Measurements from ENCODE around the gene CITED4.

The CITED4 gene

DNA sequence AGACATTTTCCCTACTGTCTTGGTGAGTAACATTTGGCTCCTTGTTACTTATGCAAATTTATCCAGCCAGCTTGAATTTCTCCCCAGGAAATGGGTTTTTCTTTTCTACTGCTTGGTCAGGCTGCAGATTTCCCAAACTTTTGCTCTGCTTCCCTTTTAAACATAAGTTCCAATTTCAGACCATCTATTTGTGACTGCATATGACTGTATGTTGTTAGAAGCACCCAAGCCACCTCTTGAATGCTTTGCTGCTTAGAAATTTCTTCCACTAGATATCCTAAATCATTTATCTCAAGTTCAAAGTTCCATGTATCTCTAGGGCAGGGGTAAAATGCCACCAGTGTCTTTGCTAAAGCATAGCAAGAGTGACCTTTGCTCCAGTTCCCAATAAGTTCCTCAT is 32.3 kb upstream of the CITED4 start:
- TF ChIP-seq, protein P1, sequence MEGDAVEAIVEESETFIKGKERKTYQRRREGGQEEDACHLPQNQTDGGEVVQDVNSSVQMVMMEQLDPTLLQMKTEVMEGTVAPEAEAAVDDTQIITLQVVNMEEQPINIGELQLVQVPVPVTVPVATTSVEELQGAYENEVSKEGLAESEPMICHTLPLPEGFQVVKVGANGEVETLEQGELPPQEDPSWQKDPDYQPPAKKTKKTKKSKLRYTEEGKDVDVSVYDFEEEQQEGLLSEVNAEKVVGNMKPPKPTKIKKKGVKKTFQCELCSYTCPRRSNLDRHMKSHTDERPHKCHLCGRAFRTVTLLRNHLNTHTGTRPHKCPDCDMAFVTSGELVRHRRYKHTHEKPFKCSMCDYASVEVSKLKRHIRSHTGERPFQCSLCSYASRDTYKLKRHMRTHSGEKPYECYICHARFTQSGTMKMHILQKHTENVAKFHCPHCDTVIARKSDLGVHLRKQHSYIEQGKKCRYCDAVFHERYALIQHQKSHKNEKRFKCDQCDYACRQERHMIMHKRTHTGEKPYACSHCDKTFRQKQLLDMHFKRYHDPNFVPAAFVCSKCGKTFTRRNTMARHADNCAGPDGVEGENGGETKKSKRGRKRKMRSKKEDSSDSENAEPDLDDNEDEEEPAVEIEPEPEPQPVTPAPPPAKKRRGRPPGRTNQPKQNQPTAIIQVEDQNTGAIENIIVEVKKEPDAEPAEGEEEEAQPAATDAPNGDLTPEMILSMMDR (IDR thresholded peaks at IDR 0.05; ENCODE audit: extremely low read depth, missing control alignments), result no peak
- DNase-seq (ENCODE audit: low spot score), result no peak

DNA sequence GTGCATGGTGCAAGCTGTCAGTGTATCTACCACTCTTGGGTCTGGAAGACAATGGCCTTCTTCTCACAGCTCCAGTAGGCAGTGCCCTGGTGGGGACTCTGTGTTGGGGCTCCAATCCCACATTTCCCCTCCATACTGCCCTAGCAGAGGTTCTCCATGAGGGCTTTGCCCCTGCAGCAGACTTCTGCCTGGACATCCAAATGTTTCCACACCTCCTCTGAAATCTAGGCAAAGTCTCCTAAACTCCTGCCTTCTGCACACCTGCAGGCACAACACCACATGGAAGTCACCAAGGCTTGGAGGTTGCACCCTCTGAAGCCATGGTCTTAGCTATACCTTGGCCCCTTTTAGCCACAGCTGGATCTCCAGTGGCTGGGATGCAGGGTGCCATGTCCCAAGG is 31.8 kb upstream of the CITED4 start:
- DNase-seq (ENCODE audit: low spot score), result no peak
- TF ChIP-seq, protein P1 (IDR thresholded peaks at IDR 0.05; ENCODE audit: extremely low read depth, missing control alignments), result no peak

DNA sequence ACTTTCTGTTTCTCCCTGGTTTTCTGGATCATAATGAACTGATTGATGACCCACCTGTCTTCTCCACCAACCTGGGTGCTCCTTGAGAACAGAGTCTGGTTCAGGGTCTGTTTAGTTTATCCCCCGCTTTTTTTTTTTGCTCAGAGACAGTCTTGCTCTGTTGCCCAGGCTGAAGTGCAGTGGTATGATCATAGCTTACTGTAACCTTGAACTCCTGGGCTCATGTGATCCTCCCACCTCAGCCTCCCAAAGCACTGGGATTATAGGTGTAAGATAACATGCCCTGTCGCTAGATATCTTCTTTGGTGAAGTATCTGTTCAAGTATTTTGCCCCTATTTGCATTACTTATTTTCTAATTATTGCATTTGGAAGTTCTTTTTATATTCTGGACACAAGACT is 30.2 kb upstream of the CITED4 start:
- DNase-seq (ENCODE audit: low spot score), result no peak
- TF ChIP-seq, protein P1 (IDR thresholded peaks at IDR 0.05; ENCODE audit: extremely low read depth, missing control alignments), result no peak

DNA sequence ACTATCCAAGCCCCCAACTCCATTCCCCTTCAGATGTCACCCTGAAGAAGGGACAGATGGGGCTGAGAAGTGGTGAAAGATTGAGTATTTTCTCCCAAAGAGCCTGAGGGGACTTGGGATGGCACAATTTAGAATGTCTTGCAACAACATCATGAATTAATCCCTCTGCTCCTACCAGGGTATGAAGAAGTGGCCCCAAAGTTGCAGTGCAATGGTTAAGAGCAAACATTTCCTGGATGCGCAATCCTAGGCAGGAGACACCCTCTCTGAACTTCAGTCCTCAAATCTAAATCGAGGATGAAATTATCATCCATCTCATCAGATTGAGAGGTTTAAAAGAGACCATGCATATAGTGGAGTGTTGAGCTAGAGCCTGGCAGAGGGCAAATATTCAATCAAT is 28.6 kb upstream of the CITED4 start:
- TF ChIP-seq, protein P1 (IDR thresholded peaks at IDR 0.05; ENCODE audit: extremely low read depth, missing control alignments), result no peak
- no peak for DNase-seq (ENCODE audit: low spot score)

DNA sequence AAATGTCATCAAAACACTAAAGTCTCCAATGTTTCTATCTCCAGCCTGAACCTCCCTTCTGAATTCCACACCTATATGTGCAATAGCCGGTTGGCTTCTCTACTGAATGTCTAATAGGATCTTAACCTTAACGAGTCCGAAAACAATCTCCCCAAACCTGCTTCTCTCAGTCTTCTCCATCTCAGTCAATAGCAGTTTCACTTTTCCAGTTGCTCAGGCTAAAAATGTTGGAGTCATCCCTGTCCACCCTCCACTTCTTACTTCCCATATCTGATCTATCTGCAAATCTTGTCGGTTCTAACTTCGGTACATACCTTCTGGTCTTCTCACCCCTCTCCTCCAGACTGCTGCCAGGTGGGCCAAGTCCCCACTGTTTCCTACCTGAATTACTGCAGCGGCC is 25.5 kb upstream of the CITED4 start:
- TF ChIP-seq, protein P1 (IDR thresholded peaks at IDR 0.05; ENCODE audit: extremely low read depth, missing control alignments), result no peak
- DNase-seq (ENCODE audit: low spot score), result no peak

DNA sequence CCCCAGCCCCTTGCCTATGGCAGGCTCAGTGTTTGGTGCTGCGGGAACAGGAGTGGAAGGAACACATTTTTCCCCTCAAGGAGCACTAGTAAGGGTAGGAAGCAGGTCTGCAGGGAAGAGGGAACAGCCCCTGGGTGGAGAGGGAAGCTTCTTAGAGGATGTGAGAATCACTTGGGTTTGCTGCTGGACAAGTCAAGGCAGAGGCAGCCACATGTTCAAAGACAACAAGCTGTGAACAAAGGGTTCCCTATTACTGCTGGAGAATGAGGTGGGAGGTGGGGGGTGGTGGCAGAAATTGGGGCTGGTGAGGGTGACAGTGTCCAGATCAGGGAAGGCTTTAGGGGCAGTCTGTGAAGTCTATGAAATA is 24.8 kb upstream of the CITED4 start:
- TF ChIP-seq, protein P1 (IDR thresholded peaks at IDR 0.05; ENCODE audit: extremely low read depth, missing control alignments), result no peak

DNA sequence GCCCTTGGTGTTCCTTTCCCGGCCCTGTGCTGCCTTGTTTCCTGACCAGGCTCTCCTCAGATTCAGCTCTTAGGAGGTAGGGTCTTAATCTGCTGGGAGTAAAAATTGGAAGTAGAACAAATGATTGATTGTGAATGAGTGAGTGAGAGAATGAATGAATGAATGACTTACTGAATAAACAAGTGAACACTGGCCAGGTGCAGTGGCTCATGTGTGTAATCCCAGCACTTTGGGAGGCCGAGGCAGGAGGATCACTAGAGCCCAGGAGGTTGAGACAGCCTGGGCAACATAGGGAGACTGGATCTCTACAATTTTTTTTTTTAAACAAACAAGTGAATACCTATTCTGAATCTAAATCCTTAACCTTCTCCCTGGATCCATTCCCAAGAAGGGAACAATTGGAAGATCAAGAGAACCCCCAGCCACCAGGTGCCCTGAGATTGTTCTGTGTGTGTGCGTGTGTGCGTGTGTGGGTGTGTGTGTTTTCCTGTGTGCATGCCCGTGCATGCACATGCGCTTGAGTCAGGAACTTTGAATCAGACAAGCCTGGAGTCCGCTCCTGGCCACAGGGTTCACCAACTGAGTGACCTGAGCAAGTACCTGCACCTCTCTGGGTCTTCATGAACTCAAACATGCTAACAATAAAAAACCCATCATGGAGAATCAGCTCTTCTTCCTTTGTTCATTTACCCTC is 24.3 kb upstream of the CITED4 start:
- DNase-seq (ENCODE audit: low spot score), result no peak
- TF ChIP-seq, protein P1 (IDR thresholded peaks at IDR 0.05; ENCODE audit: extremely low read depth, missing control alignments), result no peak

More for the DNA sequence above, 24.8 kb upstream of the CITED4 start:
- no peak for DNase-seq (ENCODE audit: low spot score)

Data from GM20000 (cell line).